Naive thymus-derived CD8-positive, alpha-beta T cell (primary cell): ENCODE measurements around the gene GRK1. TPM values are rescaled to one million over a fixed set of nuclear protein-coding genes. Genes with fewer than 3 reads are reported as not detected.

ENCODE experiments used
- ATAC-seq, 2 donors: fragments of 150-1000 bp; cut with Tn5 transposase in 1 of 2; sonication (Bioruptor Pico), chemical (Tn5 transposase) in 1 of 2; 1 replicate in 1 of 2; 2 replicates in 1 of 2; pipeline ENCODE4 v1.10.0; 2021; ENCODE audit warnings: mild to moderate bottlenecking in 2 of 2, moderate library complexity in 2 of 2
- POLR2A ChIA-PET: fragments of 350-600 bp; sonication (Branson Sonifier 250); formaldehyde crosslinking; loops from one replicate; lab custom pipeline; 2021; ENCODE audit warnings: antibody characterized with exemption; lab: Charles Lee
- DNase-seq, 10 donors: peaks; one replicate each; pipeline versions ENCODE4 v3.0.0 to v3.0.0-alpha.2; 2020 to 2022
- H3K27ac Mint-ChIP-seq, 10 donors: one replicate each; pipeline ENCODE4 v1.8.0; 2020 to 2022; ENCODE audit warnings: mild to moderate bottlenecking in 10 of 10, mixed read lengths in 10 of 10, moderate library complexity in 4 of 10, inconsistent platforms in 1 of 10
- H3K27me3 Mint-ChIP-seq, 5 donors: one replicate each; pipeline ENCODE4 v1.8.0; 2021 to 2022; ENCODE audit warnings: mixed read lengths in 5 of 5
- H3K36me3 Mint-ChIP-seq, 3 donors: one replicate each; pipeline ENCODE4 v1.8.0; 2020 to 2022; ENCODE audit warnings: mixed read lengths in 3 of 3, mild to moderate bottlenecking in 2 of 3, inconsistent platforms in 1 of 3
- H3K4me1 Mint-ChIP-seq, 4 donors: one replicate each; pipeline ENCODE4 v1.8.0; 2021 to 2022; ENCODE audit warnings: mixed read lengths in 4 of 4
- H3K4me3 Mint-ChIP-seq, 10 donors: one replicate each; pipeline ENCODE4 v1.8.0; 2020 to 2022; ENCODE audit warnings: mild to moderate bottlenecking in 10 of 10, mixed read lengths in 10 of 10, moderate library complexity in 6 of 10, inconsistent platforms in 1 of 10
- H3K9me3 Mint-ChIP-seq, 9 donors: one replicate each; pipeline ENCODE4 v1.8.0; 2020 to 2022; ENCODE audit warnings: mixed read lengths in 9 of 9, mild to moderate bottlenecking in 3 of 9, inconsistent platforms in 1 of 9, moderate library complexity in 1 of 9
- polyA plus RNA-seq, 3 donors: library from polyadenylated mRNA; unstranded; fragments of 300-500 nt; fragmentation: Illumina TruSeq; gene quantifications; one replicate each; pipeline ENCODE4 v1.2.3, GENCODE V29; 2021
- total RNA-seq, 8 experiments: library from RNA in 2 of 8; stranded (reverse) in 2 of 8; gene quantifications; one replicate each; pipeline ENCODE4 v1.2.3 and lab custom pipeline; 2021 to 2026

Gene GRK1
- total and polyA plus RNA-seq, 5 experiments from 2014 or later, result not detected

GRCh38 chr13:113653264-113654174 is 13.5 kb upstream of the GRK1 start:
- no peak for ATAC-seq
- Mint-ChIP-seq H3K27ac (peak overlapping the region in 3 of 10 donors; percentile 40 to 62 (median 59)), H3K9me3 (peaks cover 0 to 4% (median 0%) of the 10 kb centered on the region in 9 donors), H3K36me3 (no peaks in the 10 kb centered on the region), H3K4me1 (peaks cover 2 to 8% (median 6%) of the 10 kb centered on the region in 4 donors), H3K27me3 (no peaks in the 10 kb centered on the region), H3K4me3 (no peak overlapping the region)
- POLR2A ChIA-PET, result no interaction called here
- DNase-seq, result peak in 1 of 10 donors; percentile 63

- Mint-ChIP-seq H3K36me3 (no peaks in the 10 kb centered on the region), H3K9me3 (peaks cover 0 to 4% (median 0%) of the 10 kb centered on the region in 9 donors), H3K27me3 (no peaks in the 10 kb centered on the region), H3K4me1 (peaks cover 2 to 8% (median 6%) of the 10 kb centered on the region in 4 donors), H3K4me3 (no peak overlapping the region), H3K27ac (peak overlapping the region in 2 of 10 donors; percentile 41 to 59)
- POLR2A ChIA-PET, result no interaction called here
- ATAC-seq (no peak), DNase-seq (peak in 1 of 10 donors; percentile 4)
Measured at GRCh38 chr13:113654175-113654560, 12.9 kb upstream of the GRK1 start.

- H3K27me3 Mint-ChIP-seq, result no peaks in the 10 kb centered on the region
- peaks cover 0 to 4% (median 0%) of the 10 kb centered on the region in 9 donors for H3K9me3 Mint-ChIP-seq
- no peak overlapping the region for H3K27ac Mint-ChIP-seq
- DNase-seq (peak in 1 of 10 donors; percentile 43), ATAC-seq (no peak)
- no peaks in the 10 kb centered on the region for H3K36me3 Mint-ChIP-seq
- POLR2A ChIA-PET, result no interaction called here
- H3K4me1 Mint-ChIP-seq, result peaks cover 2 to 8% (median 6%) of the 10 kb centered on the region in 4 donors
- H3K4me3 Mint-ChIP-seq, result no peak overlapping the region
Measured at GRCh38 chr13:113654591-113655345, 12.3 kb upstream of the GRK1 start.

GRCh38 chr13:113655346-113656002 is 11.5 kb upstream of the GRK1 start:
- Mint-ChIP-seq H3K9me3 (peaks cover 0 to 2% (median 0%) of the 10 kb centered on the region in 9 donors), H3K36me3 (no peaks in the 10 kb centered on the region), H3K4me3 (no peak overlapping the region), H3K27me3 (no peaks in the 10 kb centered on the region), H3K27ac (peak overlapping the region in 1 of 10 donors; percentile 29), H3K4me1 (peaks cover 2 to 8% (median 6%) of the 10 kb centered on the region in 4 donors)
- ATAC-seq (no peak), DNase-seq (peak in 1 of 10 donors; percentile 7)
- POLR2A ChIA-PET, result no interaction called here

GRCh38 chr13:113656003-113656588 is 10.9 kb upstream of the GRK1 start:
- H3K4me1 Mint-ChIP-seq, result peaks cover 2 to 8% (median 6%) of the 10 kb centered on the region in 4 donors
- ATAC-seq (no peak), DNase-seq (peak in 1 of 10 donors; percentile 45)
- peaks cover 5 to 9% (median 5%) of the 10 kb centered on the region in 9 donors for H3K9me3 Mint-ChIP-seq
- H3K27ac Mint-ChIP-seq, result peak overlapping the region in 1 of 10 donors; percentile 29
- POLR2A ChIA-PET, result no interaction called here
- H3K27me3 Mint-ChIP-seq, result no peaks in the 10 kb centered on the region
- H3K4me3 Mint-ChIP-seq, result no peak overlapping the region
- peaks cover 0 to 6% (median 0%) of the 10 kb centered on the region in 3 donors for H3K36me3 Mint-ChIP-seq

- Mint-ChIP-seq H3K36me3 (peaks cover 0 to 16% (median 4%) of the 10 kb centered on the region in 3 donors), H3K27me3 (no peaks in the 10 kb centered on the region), H3K27ac (no peak overlapping the region), H3K9me3 (peaks cover 6 to 17% (median 13%) of the 10 kb centered on the region in 9 donors), H3K4me3 (no peak overlapping the region), H3K4me1 (peaks cover 2 to 8% (median 6%) of the 10 kb centered on the region in 4 donors)
- DNase-seq (peak in 1 of 10 donors; percentile 62), ATAC-seq (no peak)
- POLR2A ChIA-PET, result no interaction called here
Measured at GRCh38 chr13:113656831-113657671, 10.0 kb upstream of the GRK1 start.

- DNase-seq, result peak in 1 of 10 donors; percentile 41
- POLR2A ChIA-PET, result no interaction called here
- no peak within 1 kb of the TSS for H3K4me3 Mint-ChIP-seq
Measured at GRCh38 chr13:113657851-113658741, 8.9 kb upstream of the GRK1 start, which contains the start of gene ATP4B. ATP4B (minus strand) TSS chr13:113658198; CDS start chr13:113658144, 54 bp downstream.

GRCh38 chr13:113658836-113659235 is 8.2 kb upstream of the GRK1 start:
- Mint-ChIP-seq H3K4me1 (peaks cover 0 to 4% (median 2%) of the 10 kb centered on the region in 4 donors), H3K4me3 (no peak overlapping the region), H3K36me3 (peaks cover 0 to 16% (median 4%) of the 10 kb centered on the region in 3 donors), H3K27ac (no peak overlapping the region), H3K27me3 (no peaks in the 10 kb centered on the region), H3K9me3 (peaks cover 6 to 22% (median 16%) of the 10 kb centered on the region in 9 donors)
- ATAC-seq (no peak), DNase-seq (peak in 1 of 10 donors; percentile 50)
- POLR2A ChIA-PET, result no interaction called here

More at GRCh38 chr13:113657851-113658741, 8.9 kb upstream of the GRK1 start, which contains the start of gene ATP4B:
- Mint-ChIP-seq H3K4me1 (peaks cover 2 to 8% (median 6%) of the 10 kb centered on the region in 4 donors), H3K9me3 (peaks cover 6 to 22% (median 16%) of the 10 kb centered on the region in 9 donors), H3K27ac (no peak within 1 kb of the TSS), H3K36me3 (peaks cover 0 to 16% (median 4%) of the 10 kb centered on the region in 3 donors), H3K27me3 (no peaks in the 10 kb centered on the region)
- ATAC-seq, result no peak

- Mint-ChIP-seq H3K4me3 (no peak overlapping the region), H3K27me3 (no peaks in the 10 kb centered on the region), H3K27ac (no peak overlapping the region), H3K4me1 (no peaks in the 10 kb centered on the region), H3K9me3 (peaks cover 6 to 22% (median 16%) of the 10 kb centered on the region in 9 donors), H3K36me3 (peaks cover 0 to 16% (median 4%) of the 10 kb centered on the region in 3 donors)
- DNase-seq, result no peak
- ATAC-seq, result no peak
- POLR2A ChIA-PET, result no interaction called here
Measured at GRCh38 chr13:113659337-113659736, 7.7 kb upstream of the GRK1 start.

- Mint-ChIP-seq H3K4me1 (no peaks in the 10 kb centered on the region), H3K4me3 (no peak overlapping the region), H3K9me3 (peaks cover 6 to 22% (median 16%) of the 10 kb centered on the region in 9 donors), H3K27ac (no peak overlapping the region), H3K36me3 (peaks cover 0 to 16% (median 4%) of the 10 kb centered on the region in 3 donors), H3K27me3 (peaks cover 0 to 3% (median 0%) of the 10 kb centered on the region in 5 donors)
- ATAC-seq, result no peak
- POLR2A ChIA-PET, result no interaction called here
- DNase-seq, result no peak
Measured at GRCh38 chr13:113660066-113660465, 7.0 kb upstream of the GRK1 start.
